ENCODE results near the gene BICD1. TPM values are rescaled to one million over a fixed set of nuclear protein-coding genes. Genes with fewer than 3 reads are reported as not detected.

Gene BICD1
- total and polyA plus RNA-seq, 2 donors from 2014 or later = 3.8 to 36.7 TPM

- Histone ChIP-seq H3K9me3 (ENCODE audit: control insufficient read depth in 2 of 3, insufficient read depth in 1 of 3, low read length in 3 of 3) (no peaks in the 10 kb centered on the region), H3K36me3 (ENCODE audit: control insufficient read depth in 2 of 3, insufficient read depth in 3 of 3, low read length in 3 of 3) (no peaks in the 10 kb centered on the region), H3K9ac (ENCODE audit: low read length in 3 of 3) (peak overlapping the region in 1 of 3 donors; percentile 8), H3K4me1 (ENCODE audit: control insufficient read depth in 2 of 3, insufficient read depth in 2 of 3, low read depth in 1 of 3, low read length in 3 of 3) (peaks cover 0 to 11% (median 5%) of the 10 kb centered on the region in 3 donors), H3K27ac (ENCODE audit: low read depth in 2 of 2, low read length in 2 of 2) (no peak overlapping the region), H3K4me3 (ENCODE audit: low read length in 3 of 3) (no peak overlapping the region), H3K27me3 (ENCODE audit: control insufficient read depth, insufficient read depth, low read length) (no peaks in the 10 kb centered on the region)
- TF ChIP-seq CTCF (IDR thresholded peaks at IDR 0.05; ENCODE audit: borderline replicate concordance, extremely low read depth, insufficient read depth) = no peak
- no peak for DNase-seq
- intact Hi-C loops (cut with DNase I) = no loop called here
- no peak for FAIRE-seq
These were observed 306.8 kb downstream of the BICD1 start for GRCh38 chr12:32413412-32413811.

GRCh38 chr12:32418221-32418620 lies 311.6 kb downstream of the BICD1 start:
- peaks cover 0 to 24% (median 17%) of the 10 kb centered on the region in 3 donors for H3K4me1 ChIP-seq (ENCODE audit: control insufficient read depth in 2 of 3, insufficient read depth in 2 of 3, low read depth in 1 of 3, low read length in 3 of 3)
- intact Hi-C loops (cut with DNase I) = no loop called here

GRCh38 chr12:32418903-32419519 lies 312.4 kb downstream of the BICD1 start:
- TF ChIP-seq CTCF (IDR thresholded peaks at IDR 0.05; ENCODE audit: borderline replicate concordance, extremely low read depth, insufficient read depth) = no peak
- Histone ChIP-seq H3K36me3 (ENCODE audit: control insufficient read depth in 2 of 3, insufficient read depth in 3 of 3, low read length in 3 of 3) (no peaks in the 10 kb centered on the region), H3K4me1 (ENCODE audit: control insufficient read depth in 2 of 3, insufficient read depth in 2 of 3, low read depth in 1 of 3, low read length in 3 of 3) (peaks cover 0 to 21% (median 13%) of the 10 kb centered on the region in 3 donors), H3K27ac (ENCODE audit: low read depth in 2 of 2, low read length in 2 of 2) (peak overlapping the region in 1 of 2 donors; percentile 3), H3K9ac (ENCODE audit: low read length in 3 of 3) (no peak overlapping the region), H3K9me3 (ENCODE audit: control insufficient read depth in 2 of 3, insufficient read depth in 1 of 3, low read length in 3 of 3) (no peaks in the 10 kb centered on the region), H3K27me3 (ENCODE audit: control insufficient read depth, insufficient read depth, low read length) (no peaks in the 10 kb centered on the region), H3K4me3 (ENCODE audit: low read length in 3 of 3) (no peak overlapping the region)
- intact Hi-C loops (cut with DNase I) = no loop called here
- DNase-seq (no peak), FAIRE-seq (no peak)

More at GRCh38 chr12:32418221-32418620, 311.6 kb downstream of the BICD1 start:
- Histone ChIP-seq H3K27me3 (ENCODE audit: control insufficient read depth, insufficient read depth, low read length) (no peaks in the 10 kb centered on the region), H3K36me3 (ENCODE audit: control insufficient read depth in 2 of 3, insufficient read depth in 3 of 3, low read length in 3 of 3) (no peaks in the 10 kb centered on the region), H3K27ac (ENCODE audit: low read depth in 2 of 2, low read length in 2 of 2) (peak overlapping the region in 1 of 2 donors; percentile 3), H3K9me3 (ENCODE audit: control insufficient read depth in 2 of 3, insufficient read depth in 1 of 3, low read length in 3 of 3) (no peaks in the 10 kb centered on the region), H3K9ac (ENCODE audit: low read length in 3 of 3) (no peak overlapping the region), H3K4me3 (ENCODE audit: low read length in 3 of 3) (no peak overlapping the region)
- DNase-seq (no peak), FAIRE-seq (no peak)
- no peak for TF ChIP-seq CTCF (IDR thresholded peaks at IDR 0.05; ENCODE audit: borderline replicate concordance, extremely low read depth, insufficient read depth)
